ENCODE measurements around the gene SGSM1.

DNA sequence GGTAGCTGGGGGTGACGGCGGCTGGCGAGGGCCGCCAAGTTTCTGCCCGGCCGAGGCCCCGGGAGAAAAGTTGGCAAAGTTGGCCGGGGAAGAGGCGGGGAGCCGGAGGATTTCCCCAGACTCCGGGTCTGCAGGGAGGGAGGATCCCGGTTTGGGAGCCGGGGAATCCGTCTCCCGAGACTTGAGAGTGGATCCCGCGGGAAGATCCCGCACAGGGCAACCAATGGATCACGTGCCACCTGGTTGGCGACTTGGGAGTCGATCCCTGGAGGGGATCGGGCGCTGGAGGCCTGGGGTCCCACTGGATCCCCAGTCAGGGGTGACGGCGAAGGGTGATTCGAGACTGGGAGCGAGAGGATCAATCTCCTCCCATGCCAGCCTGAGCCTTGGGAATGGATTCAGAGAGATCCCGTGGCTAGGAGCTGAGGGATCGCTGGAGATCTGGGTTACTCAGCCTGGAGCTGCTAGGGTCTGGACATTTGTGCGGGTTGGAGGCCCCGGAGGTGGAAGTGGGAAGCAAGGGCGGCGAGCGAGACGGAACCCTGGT is 146.9 kb downstream of the SGSM1 start:
- TF ChIP-seq, protein P1, sequence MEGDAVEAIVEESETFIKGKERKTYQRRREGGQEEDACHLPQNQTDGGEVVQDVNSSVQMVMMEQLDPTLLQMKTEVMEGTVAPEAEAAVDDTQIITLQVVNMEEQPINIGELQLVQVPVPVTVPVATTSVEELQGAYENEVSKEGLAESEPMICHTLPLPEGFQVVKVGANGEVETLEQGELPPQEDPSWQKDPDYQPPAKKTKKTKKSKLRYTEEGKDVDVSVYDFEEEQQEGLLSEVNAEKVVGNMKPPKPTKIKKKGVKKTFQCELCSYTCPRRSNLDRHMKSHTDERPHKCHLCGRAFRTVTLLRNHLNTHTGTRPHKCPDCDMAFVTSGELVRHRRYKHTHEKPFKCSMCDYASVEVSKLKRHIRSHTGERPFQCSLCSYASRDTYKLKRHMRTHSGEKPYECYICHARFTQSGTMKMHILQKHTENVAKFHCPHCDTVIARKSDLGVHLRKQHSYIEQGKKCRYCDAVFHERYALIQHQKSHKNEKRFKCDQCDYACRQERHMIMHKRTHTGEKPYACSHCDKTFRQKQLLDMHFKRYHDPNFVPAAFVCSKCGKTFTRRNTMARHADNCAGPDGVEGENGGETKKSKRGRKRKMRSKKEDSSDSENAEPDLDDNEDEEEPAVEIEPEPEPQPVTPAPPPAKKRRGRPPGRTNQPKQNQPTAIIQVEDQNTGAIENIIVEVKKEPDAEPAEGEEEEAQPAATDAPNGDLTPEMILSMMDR (IDR thresholded peaks at IDR 0.05): no peak
- TF ChIP-seq POLR2A (IDR thresholded peaks at IDR 0.05): no peak
